Measurements from ENCODE around the gene GNA12. TPM values are rescaled to one million over a fixed set of nuclear protein-coding genes. Genes with fewer than 3 reads are reported as not detected.

Gene GNA12
- total and polyA plus RNA-seq, 10 of the 15 experiments (the other 5 are each of a cell fraction or from before 2014, with no cell fraction given): 1.9 to 51.8 (median 12.6) TPM

GRCh38 chr7:2701832-2702593 is 142.1 kb downstream of the GNA12 start:
- H3K9me3 ChIP-seq (replicated peaks; ENCODE audit: control insufficient read depth, insufficient read depth, low read length): no peaks in the 10 kb centered on the region
- in situ Hi-C loops (cut with MboI): no loop called here

GRCh38 chr7:2701424-2701823 is 142.7 kb downstream of the GNA12 start:
- BruUV-seq (replicated peaks): no TSS peak
- FAIRE-seq (no peak), DNase-seq (ENCODE audit: low read depth, low spot score) (no peak), ATAC-seq (no peak)
- no peaks in the 10 kb centered on the region for H3K27me3 ChIP-seq (replicated peaks in 1 of 2; ENCODE audit: control insufficient read depth in 2 of 2, insufficient read depth in 2 of 2, low read length in 1 of 2)
- no peak overlapping the region for H2AFZ ChIP-seq (ENCODE audit: control insufficient read depth, low read depth, low read length)
- no peak overlapping the region for H3K4me2 ChIP-seq (ENCODE audit: control insufficient read depth, insufficient read depth)
- no peaks in the 10 kb centered on the region for H3K9me3 ChIP-seq (replicated peaks; ENCODE audit: control insufficient read depth, insufficient read depth, low read length)
- no peaks in the 10 kb centered on the region; a peak in 1 of 4 replicates for H3K36me3 ChIP-seq (ENCODE audit: control insufficient read depth in 2 of 2, insufficient read depth in 2 of 2, low read length in 1 of 2)
- no peaks in the 10 kb centered on the region for H4K20me1 ChIP-seq (ENCODE audit: control insufficient read depth, insufficient read depth)
- ChIA-PET CTCF (interaction anchor here (1.2 to 1.4 kb wide), 2 partner anchors 8 to 31 kb away, joined by 3 read pairs; no protein-coding TSS in a partner anchor), RAD21 (ENCODE audit: unreplicated experiment) (interaction anchor here (1.4 to 5.4 kb wide), 2 partner anchors 9 to 12 kb away, joined by 4 to 70 read pairs; no protein-coding TSS in a partner anchor), SMC1A (ENCODE audit: uncharacterized antibody, unreplicated experiment) (interaction anchor here (1.1 kb wide), 1 partner anchor 9 kb away, joined by 5 read pairs; no protein-coding TSS in a partner anchor), POLR2A (interaction anchor here (5.9 kb wide), 1 partner anchor 9 kb away, joined by 36 read pairs; no protein-coding TSS in a partner anchor)
- H3K27ac ChIP-seq (ENCODE audit: control insufficient read depth, insufficient read depth): no peak overlapping the region
- no peaks in the 10 kb centered on the region for H3K79me2 ChIP-seq (ENCODE audit: control insufficient read depth, insufficient read depth, low read length)
- peaks cover 21% of the 10 kb centered on the region for H3K4me1 ChIP-seq (ENCODE audit: control insufficient read depth, insufficient read depth, low read length)
- WGBS (ENCODE audit: insufficient coverage, insufficient replicate concordance, low lambda C conversion rate, missing lambda C conversion rate): 93% methylated on average over 16 of the region's 17 CpGs
- intact Hi-C loops (cut with micrococcal nuclease; ENCODE audit: unreplicated experiment) (no loop called here), in situ Hi-C loops (cut with MboI) (no loop called here)
- H3K9ac ChIP-seq (ENCODE audit: control insufficient read depth, insufficient read depth, low read length): no peak overlapping the region
- no peak overlapping the region for H3K4me3 ChIP-seq
- TF ChIP-seq MEF2A (IDR thresholded peaks at IDR 0.05; ENCODE audit: insufficient read depth, low read depth, low read length) (no peak), PAX8 (IDR thresholded peaks at IDR 0.05) (no peak), E2F4 (IDR thresholded peaks at IDR 0.05; ENCODE audit: low read depth, low read length) (no peak), ZNF592 (IDR thresholded peaks at IDR 0.05) (no peak), ZBED1 (IDR thresholded peaks at IDR 0.05; ENCODE audit: borderline replicate concordance) (no peak), ZNF384 (IDR thresholded peaks at IDR 0.05; ENCODE audit: borderline replicate concordance, low read depth, low read length) (no peak), MXI1 (IDR thresholded peaks at IDR 0.05; ENCODE audit: low read depth, low read length) (no peak)

More at GRCh38 chr7:2701832-2702593, 142.1 kb downstream of the GNA12 start:
- ChIA-PET CTCF (interaction anchor here (1.2 to 1.4 kb wide), 2 partner anchors 8 to 31 kb away, joined by 3 read pairs; no protein-coding TSS in a partner anchor), RAD21 (ENCODE audit: unreplicated experiment) (interaction anchor here (1.4 to 5.4 kb wide), 2 partner anchors 8 to 13 kb away, joined by 4 to 70 read pairs; no protein-coding TSS in a partner anchor), POLR2A (interaction anchor here (5.9 kb wide), 1 partner anchor 8 kb away, joined by 36 read pairs; no protein-coding TSS in a partner anchor), SMC1A (ENCODE audit: uncharacterized antibody, unreplicated experiment) (interaction anchor here (1.1 to 1.5 kb wide), 2 partner anchors 8 to 31 kb away, joined by 3 to 5 read pairs; no protein-coding TSS in a partner anchor)
- ATAC-seq: no peak
- H3K4me3 ChIP-seq: no peak overlapping the region
- H3K36me3 ChIP-seq (ENCODE audit: control insufficient read depth in 2 of 2, insufficient read depth in 2 of 2, low read length in 1 of 2): no peaks in the 10 kb centered on the region; a peak in 1 of 4 replicates
- DNase-seq (ENCODE audit: low read depth, low spot score): no peak
- H4K20me1 ChIP-seq (ENCODE audit: control insufficient read depth, insufficient read depth): no peaks in the 10 kb centered on the region
- H3K9ac ChIP-seq (ENCODE audit: control insufficient read depth, insufficient read depth, low read length): no peak overlapping the region
- no peak overlapping the region for H2AFZ ChIP-seq (ENCODE audit: control insufficient read depth, low read depth, low read length)
- 76% methylated on average over 12 of the region's 12 CpGs for WGBS (ENCODE audit: insufficient coverage, insufficient replicate concordance, low lambda C conversion rate, missing lambda C conversion rate)
- H3K79me2 ChIP-seq (ENCODE audit: control insufficient read depth, insufficient read depth, low read length): no peaks in the 10 kb centered on the region
- TF ChIP-seq HCFC1 (IDR thresholded peaks at IDR 0.05; ENCODE audit: low read length) (no peak), WRNIP1 (IDR thresholded peaks at IDR 0.05; ENCODE audit: borderline replicate concordance, low read depth, low read length) (no peak), NR2F1 (conservative IDR thresholded peaks at IDR 0.05) (no peak), MYC (IDR thresholded peaks at IDR 0.05; ENCODE audit: insufficient read depth, insufficient read length, insufficient replicate concordance, low read length, severe bottlenecking) (no peak), ZSCAN29 (IDR thresholded peaks at IDR 0.05) (no peak), SREBF2 (IDR thresholded peaks at IDR 0.05; ENCODE audit: low read length) (no peak), SMARCA5 (IDR thresholded peaks at IDR 0.05) (no peak), EZH2 (IDR thresholded peaks at IDR 0.05; ENCODE audit: borderline replicate concordance, control insufficient read depth, low read depth, low read length) (no peak), POLR2A (IDR thresholded peaks at IDR 0.05; ENCODE audit: low read depth, low read length) (no peak)
- no peak for FAIRE-seq
- H3K27me3 ChIP-seq (replicated peaks in 1 of 2; ENCODE audit: control insufficient read depth in 2 of 2, insufficient read depth in 2 of 2, low read length in 1 of 2): no peaks in the 10 kb centered on the region
- intact Hi-C loops (cut with micrococcal nuclease; ENCODE audit: unreplicated experiment): no loop called here
- no peak overlapping the region for H3K27ac ChIP-seq (ENCODE audit: control insufficient read depth, insufficient read depth)
- H3K4me2 ChIP-seq (ENCODE audit: control insufficient read depth, insufficient read depth): no peak overlapping the region
- H3K4me1 ChIP-seq (ENCODE audit: control insufficient read depth, insufficient read depth, low read length): peaks cover 21% of the 10 kb centered on the region
- BruUV-seq (replicated peaks): no TSS peak
